ENCODE measurements around the gene HBD.

HBD gene

DNA sequence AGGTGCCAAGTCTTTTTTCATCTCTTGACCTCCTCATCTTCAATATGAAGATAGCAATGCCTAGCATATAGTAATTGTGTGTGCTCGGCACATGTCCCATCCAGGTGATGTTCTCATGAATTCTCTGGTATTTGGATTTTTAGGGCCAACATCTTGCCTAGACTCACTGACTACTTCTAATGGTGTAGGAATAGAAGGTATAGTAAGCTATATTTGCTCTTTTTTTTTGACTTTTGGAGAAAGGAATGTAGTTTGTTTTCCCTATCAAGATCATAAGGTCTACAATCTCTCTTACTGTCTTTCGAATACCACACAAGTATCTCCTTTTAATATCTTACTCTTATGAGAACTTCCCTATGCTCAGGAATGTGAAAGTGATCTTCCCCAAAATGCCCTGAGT is 3.2 kb downstream of the HBD start:
- no peak for DNase-seq

GRCh38 chr11:5230266-5230665 is 4.0 kb downstream of the HBD start:
- no peak for DNase-seq

DNA sequence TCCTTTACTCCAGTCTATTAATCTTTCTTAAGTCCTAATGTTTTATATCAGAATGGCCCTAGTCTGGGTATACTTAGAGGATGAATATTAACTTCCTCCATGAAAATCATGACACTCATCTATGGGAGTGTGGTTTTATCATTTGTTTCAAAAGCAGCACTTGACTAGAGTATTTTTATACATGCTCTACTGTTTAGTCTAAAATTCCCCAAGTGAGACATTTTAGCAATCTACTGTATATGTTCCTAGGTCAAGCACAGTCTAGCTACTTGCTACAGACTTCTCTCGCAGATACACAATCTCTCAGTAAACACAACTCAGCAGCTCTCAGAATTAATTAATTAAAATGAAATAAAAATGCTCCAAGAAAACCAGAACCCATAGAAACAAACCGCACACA is 4.5 kb downstream of the HBD start:
- no peak for DNase-seq

DNA sequence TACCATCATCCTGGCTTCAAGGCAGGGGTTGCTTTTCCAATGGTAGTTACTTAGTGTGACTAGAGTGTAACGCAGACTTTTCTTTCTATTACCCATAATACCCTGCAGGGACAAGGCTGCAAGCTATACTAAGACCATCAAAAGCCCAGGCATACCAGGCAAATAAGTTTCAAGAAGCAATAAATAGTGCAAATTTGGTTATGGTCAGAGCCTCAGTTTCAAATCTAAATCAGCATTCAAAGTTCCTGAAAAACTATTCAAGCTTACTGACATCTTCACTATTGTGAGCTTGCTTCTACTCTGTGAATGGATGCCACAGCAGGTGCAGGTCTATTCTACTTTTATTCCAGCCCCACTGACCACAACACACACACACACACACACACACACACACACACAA is 4.9 kb downstream of the HBD start:
- no peak for DNase-seq

DNA sequence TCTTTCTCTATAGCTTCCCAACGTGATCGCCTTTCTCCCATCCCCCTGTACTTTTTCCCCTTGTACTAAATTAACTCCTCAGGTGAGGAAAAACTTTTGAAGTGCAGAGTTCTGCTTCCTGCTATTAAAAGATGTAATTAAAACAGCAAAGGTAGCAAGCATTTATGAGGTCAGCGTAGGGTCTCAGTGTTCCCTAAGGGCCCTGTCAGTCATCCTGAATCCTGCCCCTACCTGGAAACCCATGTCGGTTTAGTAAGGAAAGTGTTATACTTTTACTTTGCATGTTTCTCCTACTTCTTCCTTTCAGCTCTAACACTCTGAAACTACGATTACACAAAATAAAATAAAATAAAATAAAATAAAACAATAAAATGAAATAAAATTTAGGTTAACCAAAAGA is 6.2 kb downstream of the HBD start:
- DNase-seq, result no peak

DNA sequence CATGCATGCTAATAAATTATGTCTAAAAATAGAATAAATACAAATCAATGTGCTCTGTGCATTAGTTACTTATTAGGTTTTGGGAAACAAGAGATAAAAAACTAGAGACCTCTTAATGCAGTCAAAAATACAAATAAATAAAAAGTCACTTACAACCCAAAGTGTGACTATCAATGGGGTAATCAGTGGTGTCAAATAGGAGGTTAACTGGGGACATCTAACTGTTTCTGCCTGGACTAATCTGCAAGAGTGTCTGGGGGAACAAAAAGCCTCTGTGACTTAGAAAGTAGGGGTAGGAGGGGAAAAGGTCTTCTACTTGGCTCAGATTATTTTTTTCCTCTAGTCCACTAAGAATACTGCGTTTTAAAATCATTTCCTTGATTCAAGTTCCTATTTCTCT is 6.6 kb downstream of the HBD start:
- DNase-seq, result no peak

- no peak for DNase-seq
Measured at GRCh38 chr11:5226732-5227310, 7.5 kb downstream of the HBD start, which contains the start of gene HBB. TSS of gene HBB (minus strand) at chr11:5227071. CDS start at chr11:5227021, 50 bp downstream.

- DNase-seq, result no peak
Measured at GRCh38 chr11:5225480-5225871, 8.8 kb downstream of the HBD start.

DNA sequence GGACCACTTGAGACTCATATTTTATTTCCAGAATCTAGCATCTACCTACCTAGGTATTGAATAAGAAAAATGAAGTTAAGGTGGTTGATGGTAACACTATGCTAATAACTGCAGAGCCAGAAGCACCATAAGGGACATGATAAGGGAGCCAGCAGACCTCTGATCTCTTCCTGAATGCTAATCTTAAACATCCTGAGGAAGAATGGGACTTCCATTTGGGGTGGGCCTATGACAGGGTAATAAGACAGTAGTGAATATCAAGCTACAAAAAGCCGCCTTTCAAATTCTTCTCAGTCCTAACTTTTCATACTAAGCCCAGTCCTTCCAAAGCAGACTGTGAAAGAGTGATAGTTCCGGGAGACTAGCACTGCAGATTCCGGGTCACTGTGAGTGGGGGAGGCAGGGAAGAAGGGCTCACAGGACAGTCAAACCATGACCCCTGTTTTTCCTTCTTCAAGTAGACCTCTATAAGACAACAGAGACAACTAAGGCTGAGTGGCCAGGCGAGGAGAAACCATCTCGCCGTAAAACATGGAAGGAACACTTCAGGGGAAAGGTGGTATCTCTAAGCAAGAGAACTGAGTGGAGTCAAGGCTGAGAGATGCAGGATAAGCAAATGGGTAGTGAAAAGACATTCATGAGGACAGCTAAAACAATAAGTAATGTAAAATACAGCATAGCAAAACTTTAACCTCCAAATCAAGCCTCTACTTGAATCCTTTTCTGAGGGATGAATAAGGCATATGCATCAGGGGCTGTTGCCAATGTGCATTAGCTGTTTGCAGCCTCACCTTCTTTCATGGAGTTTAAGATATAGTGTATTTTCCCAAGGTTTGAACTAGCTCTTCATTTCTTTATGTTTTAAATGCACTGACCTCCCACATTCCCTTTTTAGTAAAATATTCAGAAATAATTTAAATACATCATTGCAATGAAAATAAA is 9.5 kb downstream of the HBD start:
- no peak for DNase-seq

DNA sequence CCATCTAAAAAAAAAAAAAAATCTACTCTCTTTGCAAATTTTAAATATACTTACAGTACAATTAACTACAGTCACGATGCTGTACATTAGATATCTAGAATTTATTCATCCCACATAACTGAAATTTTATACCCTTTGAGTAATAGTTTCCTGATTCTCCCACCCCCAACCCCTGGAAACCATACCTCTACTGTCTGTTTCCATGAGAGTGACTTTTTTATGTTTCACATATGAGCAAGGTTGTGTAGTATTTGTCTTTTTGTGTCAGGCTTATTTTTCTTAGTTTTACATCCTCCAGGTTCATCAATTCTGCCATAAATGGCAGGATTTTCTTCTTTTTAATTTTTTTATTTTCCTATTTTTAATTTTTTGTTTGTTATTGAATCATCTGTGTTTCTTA is 10.6 kb downstream of the HBD start:
- DNase-seq, result no peak

- no peak for DNase-seq
Measured at GRCh38 chr11:5223146-5223545, 11.1 kb downstream of the HBD start.

DNA sequence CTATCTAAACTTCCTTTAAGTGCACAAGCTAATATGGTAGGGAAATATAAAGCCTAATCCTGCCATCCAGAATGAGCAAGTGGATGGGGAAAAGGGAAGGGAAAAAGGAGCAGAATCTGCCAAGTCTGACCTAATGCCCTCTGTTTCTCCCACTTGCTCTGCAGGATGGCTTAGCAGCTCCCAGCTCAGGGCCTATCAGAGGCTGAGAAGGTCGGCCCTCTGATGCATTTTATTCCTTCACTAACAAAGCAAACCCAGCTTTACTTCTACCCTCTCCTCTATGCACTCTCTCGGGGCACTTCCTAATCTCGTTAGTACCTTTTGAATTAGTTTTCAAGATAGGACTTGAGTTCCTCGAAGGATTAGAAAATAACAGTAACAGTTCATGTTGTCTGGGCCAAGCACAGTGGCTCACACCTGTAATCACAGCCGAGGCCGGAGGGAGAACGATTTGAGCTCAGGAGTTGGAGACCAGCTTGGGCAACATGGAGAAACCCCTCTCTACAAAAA is 23.9 kb downstream of the HBD start:
- DNase-seq, result no peak

- DNase-seq, result no peak
Measured at GRCh38 chr11:5204787-5205186, 29.5 kb downstream of the HBD start.

DNA sequence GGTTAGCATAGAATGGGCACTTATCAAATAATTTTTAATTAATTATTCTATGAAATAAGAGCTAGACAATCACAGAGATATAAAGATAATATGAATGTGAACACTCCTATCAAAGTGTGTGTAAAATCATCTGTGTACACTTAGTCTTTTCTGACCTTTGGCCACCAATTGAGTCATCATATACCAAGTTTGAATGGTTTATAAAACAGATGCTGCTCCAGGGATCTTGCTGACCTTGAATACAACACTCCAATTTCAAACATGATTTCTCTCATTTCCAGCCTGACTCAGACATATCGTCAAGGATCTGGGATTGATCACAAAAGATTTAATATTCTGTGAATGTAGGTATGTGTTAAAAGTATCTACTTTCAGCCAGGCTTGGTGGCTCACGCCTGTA is 30.9 kb downstream of the HBD start:
- DNase-seq, result no peak

DNA sequence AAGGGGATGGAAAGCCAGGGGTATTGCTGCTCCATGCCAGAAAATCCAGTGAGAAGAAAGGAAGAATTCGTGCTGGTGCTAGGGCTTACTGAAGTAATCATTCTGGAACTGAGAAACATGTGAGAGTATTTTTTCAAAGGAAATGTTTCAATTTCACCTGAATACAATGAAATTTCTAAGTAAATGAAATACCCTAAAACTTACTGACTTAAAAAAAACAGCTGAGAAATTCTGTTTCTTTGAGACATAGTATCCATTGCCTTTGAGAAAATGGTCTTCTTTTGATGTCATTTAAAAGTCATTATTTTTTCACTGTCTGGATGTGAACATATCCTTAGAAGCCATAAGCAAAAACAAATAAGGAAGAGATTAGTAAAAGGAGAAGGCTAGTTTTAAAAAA is 33.7 kb downstream of the HBD start, which contains the start of gene OR51V1:
Gene OR51V1 (minus strand): TSS at position 101 of the 400 bp plus-strand sequence. CDS start 0 bp downstream, at position 101.
- no peak for DNase-seq

DNA sequence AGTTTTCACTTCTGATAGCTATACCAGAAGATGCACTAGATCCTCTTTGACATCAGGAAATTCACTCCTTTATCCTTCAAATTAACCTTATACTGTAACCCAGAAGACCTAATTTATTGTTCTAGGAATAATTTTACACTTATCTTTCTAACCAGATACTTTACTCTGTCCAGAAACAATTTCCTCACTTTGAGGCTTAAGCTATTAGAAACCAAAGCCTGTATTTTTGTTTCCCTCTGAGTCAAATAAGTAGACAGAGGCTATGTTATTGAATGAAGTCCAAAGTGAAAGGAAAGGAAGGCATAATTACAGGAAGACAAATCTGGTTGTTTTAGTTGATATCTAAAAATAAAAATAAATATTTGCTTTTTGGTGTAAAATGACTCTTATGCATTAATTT is 36.0 kb downstream of the HBD start:
- DNase-seq, result no peak

GRCh38 chr11:5197536-5197935 is 36.7 kb downstream of the HBD start:
- DNase-seq, result no peak

DNA sequence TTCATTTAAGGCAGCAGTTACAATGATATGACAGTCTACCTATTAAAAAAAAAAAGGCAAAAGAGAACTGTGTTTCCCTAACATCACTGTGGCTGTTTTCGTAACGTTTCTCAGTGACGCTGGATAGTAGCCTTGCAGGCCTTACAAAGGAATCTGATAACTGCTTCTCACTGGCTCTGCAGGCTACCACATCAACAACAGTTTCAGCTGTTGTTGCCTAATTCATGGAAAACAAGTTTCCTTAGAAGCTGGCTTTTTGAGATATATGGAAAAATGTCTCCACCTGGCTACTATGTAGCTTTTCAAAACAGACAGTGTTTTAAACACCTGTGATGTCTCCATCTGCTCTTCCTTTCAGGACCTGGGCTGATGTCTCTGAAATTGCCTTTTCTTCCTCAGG is 37.6 kb downstream of the HBD start:
- DNase-seq, result no peak

- DNase-seq, result no peak
Measured at GRCh38 chr11:5196067-5196466, 38.2 kb downstream of the HBD start.

- DNase-seq, result no peak
Measured at GRCh38 chr11:5192738-5193137, 41.5 kb downstream of the HBD start.

GRCh38 chr11:5188201-5188600 is 46.1 kb downstream of the HBD start:
- DNase-seq, result no peak
